ENCODE results near the gene RYR2.
A peak's percentile ranks its signal among the peaks of the same experiment; 100 is the strongest.
"Not testable (repeated sequence)": the region's sequence is repeated elsewhere in the genome, so short reads cannot be mapped to it uniquely, and the experiment has no call there.

Gene RYR2

DNA sequence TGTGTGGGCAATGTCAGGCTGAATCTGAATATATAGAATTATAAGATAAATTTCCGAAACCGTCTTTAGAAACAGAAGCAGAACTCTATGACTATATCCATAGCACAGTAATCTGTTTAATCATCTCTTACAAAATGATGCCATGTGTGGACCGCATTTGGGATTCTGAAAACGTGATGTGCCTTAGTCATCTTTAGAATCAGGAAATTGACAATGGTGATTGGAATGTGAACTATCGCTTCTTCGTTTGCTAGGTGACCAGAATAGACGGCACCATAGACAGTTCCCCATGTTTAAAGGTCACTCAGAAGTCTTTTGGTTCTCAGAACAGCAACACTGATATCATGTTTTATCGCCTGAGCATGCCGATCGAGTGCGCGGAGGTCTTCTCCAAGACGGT, 548.4 kb downstream of the RYR2 start:
- no peak for DNase-seq

DNA sequence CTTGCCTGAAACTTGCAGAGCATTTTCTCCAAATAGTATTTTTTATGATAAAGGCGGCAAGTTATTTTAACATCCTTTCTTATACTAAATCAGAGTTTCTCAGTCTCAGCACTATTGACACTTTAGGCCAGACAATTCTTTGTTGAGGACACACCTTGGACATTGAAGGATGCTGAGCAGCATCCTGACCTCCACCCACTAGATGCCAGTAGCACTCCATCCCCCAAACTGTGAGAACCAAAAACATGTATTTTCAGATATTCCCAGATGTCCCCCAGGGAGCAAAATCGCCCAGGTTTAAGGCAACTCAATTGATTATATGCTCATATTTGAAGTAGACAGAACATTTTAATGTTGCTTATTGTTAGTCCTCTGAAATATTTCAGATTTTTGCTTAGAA, 549.4 kb downstream of the RYR2 start:
- DNase-seq: no peak

DNA sequence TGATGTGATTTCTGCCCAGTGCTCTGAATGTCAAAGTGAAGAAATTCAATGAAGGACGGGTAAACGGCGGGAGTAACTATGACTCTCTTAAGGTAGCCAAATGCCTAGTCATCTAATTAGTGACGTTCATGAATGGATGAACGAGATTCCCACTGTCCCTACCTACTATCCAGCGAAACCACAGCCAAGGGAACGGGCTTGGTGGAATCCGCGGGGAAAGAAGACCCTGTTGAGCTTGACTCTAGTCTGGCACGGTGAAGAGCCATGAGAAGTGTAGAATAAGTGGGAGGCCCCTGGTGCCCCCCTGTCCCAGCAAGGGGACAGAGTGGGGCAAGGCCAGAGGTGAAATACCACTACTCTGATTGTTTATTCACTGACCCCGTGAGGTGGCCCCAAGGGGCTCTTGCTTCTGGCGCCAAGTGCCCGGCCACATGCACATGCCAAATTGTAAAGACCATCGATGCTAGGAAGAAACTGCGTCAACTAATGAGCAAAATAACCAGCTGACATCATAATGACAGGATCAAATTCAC, 561.1 kb downstream of the RYR2 start:
- not testable (repeated sequence) for DNase-seq

DNA sequence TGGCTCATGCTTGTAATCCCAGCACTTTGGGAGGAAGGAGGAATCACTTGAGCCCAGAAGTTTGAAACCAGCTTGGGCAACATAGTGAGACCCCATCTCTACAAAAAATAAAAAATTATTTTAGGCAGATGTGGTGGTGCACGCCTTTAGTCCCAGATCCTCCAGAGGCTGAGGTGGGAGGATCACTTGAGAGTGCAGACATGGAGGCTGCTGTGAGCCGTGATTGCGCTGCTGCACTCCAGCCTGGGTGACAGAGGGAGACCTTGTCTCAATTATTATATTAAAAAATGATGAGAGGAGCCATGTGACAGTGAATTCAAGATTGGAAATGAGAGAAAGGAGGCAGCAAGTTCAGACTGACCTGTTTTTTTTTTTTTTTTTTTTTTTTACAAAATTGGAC, 566.4 kb downstream of the RYR2 start:
- no peak for DNase-seq

DNA sequence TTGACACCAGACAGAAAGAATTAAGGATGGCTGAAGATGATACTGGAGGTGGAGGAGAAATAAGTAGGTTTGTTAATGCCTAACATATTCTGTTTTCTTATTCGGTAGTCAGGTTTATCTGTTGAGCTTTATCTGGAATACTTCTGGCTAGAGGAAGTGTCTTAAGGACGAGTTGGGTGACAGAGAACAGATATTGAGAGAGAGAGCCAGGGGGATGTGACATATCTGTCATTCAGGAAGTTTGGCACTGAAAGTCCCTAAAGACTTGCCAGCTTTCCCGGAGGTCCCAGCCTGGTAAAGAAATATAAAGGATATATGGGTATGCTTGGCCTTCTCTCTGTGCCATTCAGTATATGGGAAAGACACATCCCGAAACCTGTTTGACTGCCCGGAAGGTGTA, 568.2 kb downstream of the RYR2 start:
- no peak for DNase-seq

DNA sequence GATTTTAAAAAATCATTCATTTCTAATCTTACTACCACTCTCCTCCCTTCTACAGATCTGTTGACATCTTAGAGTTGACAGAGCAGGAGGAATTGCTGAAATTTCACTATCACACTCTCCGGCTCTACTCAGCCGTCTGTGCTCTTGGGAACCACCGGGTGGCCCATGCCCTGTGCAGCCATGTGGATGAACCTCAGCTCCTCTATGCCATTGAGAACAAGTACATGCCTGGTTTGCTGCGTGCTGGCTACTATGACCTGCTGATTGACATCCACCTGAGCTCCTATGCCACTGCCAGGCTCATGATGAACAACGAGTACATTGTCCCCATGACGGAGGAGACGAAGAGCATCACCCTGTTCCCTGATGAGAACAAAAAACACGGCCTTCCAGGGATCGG, 572.0 kb downstream of the RYR2 start:
- no peak for DNase-seq

DNA sequence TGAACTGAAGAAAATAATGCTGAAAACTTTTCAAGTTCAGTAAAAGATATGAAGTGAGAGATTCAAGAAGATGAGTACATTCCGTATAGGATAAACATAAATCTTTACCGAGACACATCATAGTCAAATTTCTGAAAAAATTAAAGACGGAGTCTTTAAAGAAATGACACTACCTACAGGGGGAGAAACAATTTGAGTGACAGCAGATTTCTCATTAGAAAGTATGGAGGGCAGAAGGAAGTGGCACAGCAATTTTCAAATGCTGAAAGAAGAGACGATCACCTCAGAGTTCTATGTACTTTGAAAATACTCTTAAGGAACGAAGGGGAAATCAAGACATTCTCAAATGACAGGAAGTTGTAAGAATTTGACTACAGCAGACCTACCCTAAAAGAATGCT, 577.6 kb downstream of the RYR2 start:
- DNase-seq: no peak

DNA sequence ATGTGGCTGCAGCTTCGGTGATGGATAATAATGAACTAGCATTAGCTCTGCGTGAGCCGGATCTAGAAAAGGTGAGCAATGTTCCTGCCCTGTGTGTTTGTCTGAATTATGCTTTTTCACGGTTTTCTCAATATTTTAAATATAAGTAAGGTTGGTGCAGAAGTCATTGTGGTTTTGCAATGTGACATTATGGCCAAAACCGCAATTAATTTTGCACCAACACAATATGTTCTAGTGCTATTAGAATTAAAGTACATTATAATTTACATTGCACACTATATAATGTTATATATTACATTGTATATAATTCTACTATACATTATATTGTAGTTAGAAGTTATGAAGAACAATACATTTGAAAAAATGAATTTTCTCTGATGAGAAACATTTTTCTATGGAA, 592.9 kb downstream of the RYR2 start:
- no peak for DNase-seq

DNA sequence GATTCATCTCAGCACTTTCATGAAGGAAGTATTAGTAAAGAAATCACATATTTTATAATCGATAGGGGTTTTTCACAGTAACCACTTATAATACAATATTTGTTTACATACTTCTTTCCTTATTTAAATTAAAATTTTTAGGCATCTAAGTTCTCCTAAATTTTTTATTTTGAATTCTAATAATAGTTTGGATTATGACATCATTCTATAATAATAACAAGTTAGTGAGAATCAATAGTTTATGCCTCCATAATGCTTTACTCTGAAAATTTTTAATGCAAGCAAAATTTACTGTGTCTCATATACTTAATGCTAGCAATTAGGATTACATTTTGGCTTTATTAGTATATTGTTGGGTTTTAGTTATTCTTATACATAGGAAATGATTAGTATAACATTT, 596.6 kb downstream of the RYR2 start:
- no peak for DNase-seq

DNA sequence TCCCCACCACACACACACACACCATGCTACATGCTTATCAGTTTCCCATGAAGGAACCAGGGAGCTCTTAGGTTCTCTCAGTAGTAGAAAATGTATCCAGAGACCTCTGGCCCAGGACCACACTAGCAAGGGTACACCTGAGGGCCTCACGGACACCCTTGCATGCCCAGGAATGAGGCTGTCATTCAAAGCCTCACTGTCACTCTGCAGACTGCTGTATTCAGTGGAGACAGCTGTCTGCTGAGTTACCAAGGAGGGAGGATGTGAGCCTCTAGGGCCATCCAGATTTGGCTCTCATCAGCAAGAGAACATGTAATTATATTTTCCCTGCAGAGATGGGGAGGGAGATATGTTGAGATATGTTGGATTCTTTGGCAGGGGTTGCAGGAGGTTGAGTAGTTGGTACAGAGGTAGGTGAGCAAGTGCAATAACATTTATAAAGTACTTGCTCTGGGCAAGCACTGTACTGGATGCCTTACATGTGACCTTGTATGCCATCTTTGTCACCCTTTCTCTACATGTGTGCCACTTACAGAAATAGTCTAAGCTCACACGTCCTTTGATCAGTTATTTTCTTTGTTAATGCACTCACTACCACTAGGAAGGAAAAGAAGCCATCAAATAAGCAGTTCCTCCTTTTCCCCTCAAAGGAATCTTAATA, 598.2 kb downstream of the RYR2 start:
- DNase-seq: no peak

DNA sequence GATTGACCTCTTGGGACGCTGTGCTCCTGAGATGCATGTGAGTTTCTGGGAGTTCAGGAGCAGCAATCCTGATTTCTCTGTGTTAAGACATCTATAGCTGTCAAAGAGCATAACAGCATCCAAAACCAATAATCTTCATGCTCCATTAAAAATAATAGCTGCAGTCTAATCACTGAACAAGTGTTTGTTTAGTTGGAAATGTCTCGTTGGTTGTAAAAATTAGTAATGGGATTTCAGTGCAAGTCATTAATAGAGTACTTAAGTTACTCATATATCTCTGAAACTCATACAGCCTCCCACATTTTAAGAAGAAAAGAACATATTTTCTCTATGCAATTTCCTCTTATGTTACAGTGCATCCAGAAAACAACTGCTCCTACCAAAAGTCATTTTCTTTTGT, 599.0 kb downstream of the RYR2 start:
- no peak for DNase-seq

DNA sequence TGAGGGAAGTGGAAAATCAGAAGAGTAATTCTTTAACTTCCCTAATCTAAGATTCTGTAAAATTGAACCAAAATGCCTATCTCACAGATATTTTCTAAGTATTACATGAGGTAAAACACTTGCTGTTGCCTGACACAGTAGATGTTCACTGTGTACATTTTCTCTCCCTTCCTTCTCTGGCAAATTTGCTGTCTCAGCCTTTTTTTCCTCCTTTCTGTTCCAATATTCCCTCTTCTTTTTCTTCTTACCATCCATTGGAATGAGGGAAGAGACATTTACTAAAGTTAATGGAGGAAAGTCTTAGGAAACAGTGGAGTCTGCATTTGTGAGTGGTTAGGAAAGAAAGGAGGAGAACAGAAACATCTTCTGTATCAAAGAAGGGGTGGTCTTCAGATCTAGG, 608.8 kb downstream of the RYR2 start:
- no peak for DNase-seq

DNA sequence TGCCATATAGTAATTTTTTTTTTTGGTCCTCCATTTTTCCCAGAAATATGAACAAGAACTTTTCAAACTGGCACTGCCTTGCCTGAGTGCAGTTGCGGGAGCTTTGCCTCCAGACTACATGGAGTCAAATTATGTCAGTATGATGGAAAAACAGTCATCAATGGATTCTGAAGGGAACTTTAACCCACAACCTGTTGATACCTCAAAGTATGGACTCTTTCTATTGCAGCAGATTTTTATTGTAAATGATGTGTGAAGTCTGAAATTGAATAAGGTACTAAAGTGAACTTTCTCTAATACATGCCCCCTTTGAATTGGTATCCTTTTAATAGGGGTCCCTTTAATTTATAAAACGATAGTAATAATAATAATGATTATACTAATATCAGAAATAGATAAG, 613.8 kb downstream of the RYR2 start:
- no peak for DNase-seq

DNA sequence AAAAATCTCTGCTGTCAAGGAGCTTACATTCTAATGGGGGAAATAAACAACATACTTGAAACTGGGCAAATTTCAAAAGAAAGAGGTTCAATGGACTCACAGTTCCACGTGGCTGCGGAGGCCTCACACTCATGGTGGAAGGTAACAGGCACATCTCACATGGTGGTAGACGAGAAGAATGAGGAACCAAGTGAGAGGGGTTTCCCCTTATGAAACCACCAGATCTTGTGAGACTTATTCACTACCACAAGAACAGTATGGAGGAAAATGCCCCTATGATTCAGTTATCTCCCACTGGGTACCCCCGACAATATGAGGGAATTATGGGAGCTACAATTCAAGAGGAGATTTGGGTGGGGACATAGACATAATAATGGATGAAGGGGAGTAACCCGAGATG, 622.4 kb downstream of the RYR2 start:
- no peak for DNase-seq

DNA sequence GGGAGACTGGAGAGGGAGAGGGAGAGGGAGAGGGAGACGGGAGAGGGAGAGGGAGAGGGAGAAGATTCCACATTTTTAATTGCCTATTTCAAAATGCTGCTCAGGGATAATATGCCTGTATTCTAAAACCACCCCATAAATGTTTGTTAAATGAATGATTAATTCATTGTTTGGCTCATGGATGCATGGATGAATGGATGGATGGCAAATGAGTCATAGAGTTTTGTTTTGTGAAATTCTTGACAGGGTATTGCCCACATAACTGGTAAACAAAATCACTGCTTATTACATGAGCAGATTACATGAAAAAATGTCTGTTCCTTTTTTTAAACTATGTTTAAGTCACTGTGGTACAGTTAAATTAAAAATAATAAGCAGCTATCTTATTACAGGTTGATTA, 628.3 kb downstream of the RYR2 start:
- no peak for DNase-seq

DNA sequence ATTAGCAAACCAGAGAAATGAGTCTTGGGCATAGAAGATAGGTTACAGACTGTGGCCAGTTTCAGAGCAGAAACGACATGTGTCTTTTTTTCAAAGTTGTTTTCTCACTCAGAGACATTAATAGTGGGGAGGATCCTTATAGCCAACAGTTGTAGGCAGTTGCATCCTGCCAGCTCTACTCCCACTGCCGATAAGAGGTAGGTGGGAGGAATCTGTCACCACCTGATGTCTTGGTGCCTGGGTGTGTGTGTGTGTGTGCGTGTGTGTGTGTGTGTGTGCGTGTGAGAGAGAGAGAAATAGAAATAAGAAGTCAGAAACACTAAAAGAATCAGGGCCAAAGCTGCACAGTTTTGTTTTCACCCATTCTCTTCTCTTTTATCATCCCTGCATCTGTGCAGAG, 629.3 kb downstream of the RYR2 start:
- no peak for DNase-seq

DNA sequence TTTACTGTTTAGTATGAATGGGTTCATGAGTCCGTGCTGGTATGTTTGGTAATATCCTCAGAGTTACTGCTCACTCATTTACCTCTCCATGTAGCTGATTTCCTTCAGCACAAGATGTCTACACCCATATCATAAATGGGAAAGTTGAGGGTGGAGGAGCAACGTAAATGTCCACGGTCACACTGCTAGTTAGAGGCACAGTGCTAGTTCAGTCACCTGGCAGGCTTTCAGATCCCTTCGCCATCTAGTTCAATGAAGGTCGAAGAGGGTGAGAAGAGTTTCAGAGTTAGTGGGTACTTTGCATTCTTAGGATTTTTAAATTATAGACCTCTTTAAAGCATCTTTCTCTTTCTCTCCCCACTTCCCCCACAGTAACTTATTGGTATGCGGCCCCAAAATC, 630.0 kb downstream of the RYR2 start:
- no peak for DNase-seq

DNA sequence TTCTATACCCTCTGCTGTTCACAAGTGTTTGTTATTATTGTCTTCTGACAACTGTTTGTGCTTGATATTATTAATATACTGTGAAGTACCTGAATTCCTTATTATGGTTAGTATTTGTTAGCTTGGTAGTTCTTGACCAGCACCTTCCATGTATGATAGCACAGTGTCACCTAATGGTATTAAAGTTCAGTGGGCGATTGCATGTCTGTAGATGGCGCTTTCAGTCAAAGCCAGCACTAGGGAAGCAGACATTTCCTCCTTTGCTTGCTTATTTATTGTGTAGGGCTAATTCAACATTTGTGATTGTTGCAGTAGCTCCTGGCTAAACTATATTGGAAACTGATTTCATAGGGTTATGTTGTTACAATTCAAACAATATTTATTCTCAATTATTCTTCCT, 630.8 kb downstream of the RYR2 start:
- peak; percentile 11 for DNase-seq

DNA sequence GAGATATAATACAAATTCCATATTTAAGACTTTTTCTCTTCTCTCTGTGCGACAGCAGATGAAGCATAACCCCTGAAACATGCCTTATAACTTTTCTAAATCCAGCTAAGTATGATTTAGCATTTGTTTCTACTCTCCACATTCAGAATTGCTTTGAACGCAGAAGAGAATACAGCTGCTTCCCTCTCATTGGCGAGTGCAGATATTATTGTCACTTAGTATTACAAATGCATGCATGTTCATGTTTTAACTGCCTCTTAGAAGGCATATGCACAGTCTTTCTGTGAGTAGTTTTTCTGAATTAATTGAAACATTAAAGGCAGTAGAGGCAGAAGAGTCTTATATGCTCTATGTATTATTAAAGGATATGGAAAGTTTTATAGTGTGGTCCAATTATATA, 631.6 kb downstream of the RYR2 start:
- no peak for DNase-seq

DNA sequence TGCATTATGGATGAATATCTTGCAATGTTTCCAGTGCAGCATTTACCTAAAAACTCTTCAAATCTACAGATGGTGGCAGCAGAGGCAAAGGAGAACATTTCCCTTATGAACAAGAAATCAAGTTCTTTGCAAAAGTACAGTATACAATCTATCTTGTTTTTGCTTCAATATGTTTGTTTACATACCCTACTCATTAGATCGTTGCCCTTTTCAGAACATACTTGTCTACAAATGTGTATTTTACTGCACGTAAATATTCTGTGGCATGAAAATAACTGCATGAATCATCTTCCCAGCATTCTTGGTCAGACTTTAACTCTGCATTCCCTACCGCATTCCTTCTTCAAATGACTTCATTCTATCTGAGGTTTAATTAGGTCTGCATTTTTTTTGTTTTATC, 636.0 kb downstream of the RYR2 start:
- DNase-seq: peak; percentile 19

DNA sequence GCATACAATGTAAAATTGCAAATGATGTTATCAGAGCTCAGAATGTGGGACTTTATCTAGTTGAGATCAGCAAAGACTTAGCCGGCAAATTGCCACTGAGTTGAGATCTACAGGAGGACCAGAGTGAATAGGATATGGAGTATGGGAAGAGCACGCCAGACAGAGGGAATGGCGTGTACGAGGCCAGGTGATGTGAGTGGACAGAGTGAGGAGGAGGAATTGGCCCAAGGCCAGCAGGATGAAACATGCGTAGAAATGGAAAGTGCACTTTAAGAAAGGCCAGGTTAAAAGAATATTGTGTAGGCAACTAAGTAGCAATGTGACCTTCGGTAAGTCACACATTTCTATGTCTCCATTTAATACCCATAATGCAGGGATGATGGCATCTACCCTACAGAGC, 637.7 kb downstream of the RYR2 start:
- no peak for DNase-seq

DNA sequence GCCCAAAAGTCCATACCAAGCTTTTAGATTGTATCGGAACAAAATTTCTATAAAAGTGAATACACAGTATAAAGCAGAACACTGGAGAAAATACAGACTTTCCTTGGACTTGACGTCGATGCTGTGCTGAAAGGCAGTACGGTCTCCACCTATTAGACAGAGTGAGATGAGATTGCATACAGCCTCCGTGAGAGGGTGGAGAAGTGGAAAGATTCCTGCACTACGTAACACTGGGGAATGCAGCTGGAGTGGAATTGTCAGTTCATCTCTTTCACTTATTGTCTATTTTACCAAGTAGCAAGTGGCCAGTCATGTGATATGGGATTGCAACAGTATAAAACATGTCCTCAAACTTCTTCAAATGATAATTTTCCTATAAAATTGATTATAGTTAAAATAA, 639.2 kb downstream of the RYR2 start:
- DNase-seq: no peak

DNA sequence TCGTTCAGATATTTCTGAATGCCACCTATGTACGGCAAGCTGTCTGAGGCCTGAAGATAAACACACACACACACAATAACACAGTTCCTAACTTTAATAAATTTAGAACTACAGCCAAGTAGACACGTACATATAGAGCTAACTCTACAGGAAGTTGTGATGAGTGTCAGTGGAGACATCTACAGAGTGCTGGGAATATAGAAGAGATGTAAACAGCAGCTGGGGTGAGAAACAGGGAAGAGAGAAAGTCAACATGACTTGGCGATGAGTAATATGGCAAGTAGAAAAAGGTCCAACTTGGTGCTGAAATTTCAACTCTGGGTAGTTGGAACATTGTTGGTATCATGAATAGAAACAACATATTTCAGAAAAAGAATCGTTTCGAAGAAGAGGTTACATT, 642.3 kb downstream of the RYR2 start:
- no peak for DNase-seq

DNA sequence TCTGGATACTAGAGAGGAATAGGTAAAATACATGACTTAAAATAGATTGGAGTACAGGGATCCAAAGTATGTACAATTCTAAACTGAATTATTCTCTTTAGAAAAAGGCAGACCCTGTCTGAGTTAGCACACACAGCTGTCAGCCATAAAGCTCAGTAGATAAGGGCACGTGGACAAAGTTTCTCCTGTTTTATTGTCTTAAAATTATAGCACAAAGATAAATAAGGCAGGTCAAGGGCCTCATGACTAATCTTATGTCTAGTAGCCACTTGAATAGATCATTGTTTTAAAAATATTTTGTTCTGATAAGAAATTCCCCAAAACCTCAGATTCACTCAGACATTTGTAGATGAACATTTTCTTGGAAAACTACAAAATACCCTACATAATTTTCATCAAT, 643.6 kb downstream of the RYR2 start:
- DNase-seq: no peak

DNA sequence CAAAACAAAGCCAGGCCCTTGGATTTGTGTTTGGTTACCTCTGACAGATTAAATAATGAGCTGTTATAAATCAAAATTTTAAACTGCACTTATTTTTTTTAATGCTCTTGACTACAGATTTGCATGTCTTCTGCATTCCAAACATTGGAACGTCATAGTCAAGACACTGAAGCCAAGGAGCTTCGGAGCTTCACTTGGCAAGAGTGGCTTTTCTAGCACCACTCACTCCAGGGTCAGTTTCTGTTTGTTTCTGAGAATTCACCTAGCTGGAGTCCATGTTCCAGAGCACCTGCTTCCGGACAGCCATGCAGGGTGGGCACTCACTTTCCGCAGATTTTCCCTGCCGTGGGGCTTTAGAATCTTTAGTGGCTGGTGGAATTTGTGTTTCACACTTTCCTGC, 645.8 kb downstream of the RYR2 start:
- DNase-seq: no peak

DNA sequence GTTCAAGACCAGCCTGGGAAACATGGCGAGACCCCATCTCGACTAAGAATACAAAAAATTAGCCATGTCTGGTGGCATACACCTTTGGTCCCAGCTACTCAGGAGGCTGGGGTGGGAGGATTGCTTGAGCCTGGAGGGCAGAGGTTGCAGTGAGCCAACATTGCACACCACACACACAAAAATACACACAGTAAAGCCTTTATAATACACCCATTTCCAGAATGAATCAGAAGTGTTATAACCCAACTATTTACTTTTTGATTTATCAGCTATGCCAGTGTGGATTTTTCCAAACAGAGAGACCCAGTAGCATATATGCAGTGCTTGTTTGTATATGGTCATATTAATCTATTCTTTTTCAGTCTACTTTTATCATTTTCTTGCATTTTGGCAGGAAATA, 648.7 kb downstream of the RYR2 start:
- no peak for DNase-seq

All from NCI-H2029 (cell line).